ENCODE results near the gene CACNA1D. TPM values are rescaled to one million over a fixed set of nuclear protein-coding genes. Genes with fewer than 3 reads are reported as not detected.
"Not testable (repeated sequence)": the region's sequence is repeated elsewhere in the genome, so short reads cannot be mapped to it uniquely, and the experiment has no call there.

CACNA1D gene
- under 1 TPM in 1 of 2 donors, not detected in 1; 0.57 TPM for total RNA-seq
- 0.30 to 0.93 reads per million in 2 donors for total RNA-seq

- H3K4me1 Mint-ChIP-seq = peaks cover 12% of the 10 kb centered on the region
- no peaks in the 10 kb centered on the region for H3K9me3 ChIP-seq (ENCODE audit: control insufficient read depth, low read length, poor library complexity, severe bottlenecking)
- H3K36me3 Mint-ChIP-seq (ENCODE audit: low read depth) = peaks cover 12% of the 10 kb centered on the region
- no peak for ATAC-seq
- DNase-seq = no peak
- H3K27me3 Mint-ChIP-seq = peaks cover 76% of the 10 kb centered on the region
- peak within 1 kb of the TSS; percentile 77 for H3K4me3 Mint-ChIP-seq
- H3K27ac Mint-ChIP-seq = no peak within 1 kb of the TSS
These were observed at the start of gene CACNA1D for GRCh38 chr3:53493963-53494791. Gene CACNA1D (plus strand): TSS chr3:53494611. CDS start chr3:53495167, 556 bp downstream.

DNA sequence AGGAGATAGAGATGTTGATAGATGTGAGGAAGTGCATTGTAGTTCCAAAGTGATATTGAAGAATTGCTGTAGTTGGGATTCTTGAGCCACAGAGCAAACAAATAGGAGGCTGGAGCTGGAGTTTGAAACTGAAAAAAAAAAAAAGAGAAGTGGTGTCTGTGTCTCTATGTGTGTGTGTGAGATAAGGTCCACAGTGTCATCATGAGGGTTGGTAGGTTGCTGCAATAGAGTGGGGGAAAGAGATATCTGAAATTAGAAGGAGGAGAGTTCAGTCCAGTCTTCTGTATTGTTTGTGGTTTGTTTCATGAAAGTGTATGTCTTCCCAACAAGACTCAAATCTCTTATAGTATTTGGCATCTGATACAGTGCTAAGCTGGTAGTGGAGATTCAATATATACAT is 37.3 kb upstream of the CACNA1D start:
- Mint-ChIP-seq H3K27ac (no peak overlapping the region), H3K4me3 (no peak overlapping the region), H3K27me3 (peaks cover 19% of the 10 kb centered on the region), H3K4me1 (no peaks in the 10 kb centered on the region), H3K36me3 (ENCODE audit: low read depth) (peaks cover 2% of the 10 kb centered on the region)
- DNase-seq (no peak), ATAC-seq (no peak)
- H3K9me3 ChIP-seq (ENCODE audit: control insufficient read depth, low read length, poor library complexity, severe bottlenecking) = no peaks in the 10 kb centered on the region

DNA sequence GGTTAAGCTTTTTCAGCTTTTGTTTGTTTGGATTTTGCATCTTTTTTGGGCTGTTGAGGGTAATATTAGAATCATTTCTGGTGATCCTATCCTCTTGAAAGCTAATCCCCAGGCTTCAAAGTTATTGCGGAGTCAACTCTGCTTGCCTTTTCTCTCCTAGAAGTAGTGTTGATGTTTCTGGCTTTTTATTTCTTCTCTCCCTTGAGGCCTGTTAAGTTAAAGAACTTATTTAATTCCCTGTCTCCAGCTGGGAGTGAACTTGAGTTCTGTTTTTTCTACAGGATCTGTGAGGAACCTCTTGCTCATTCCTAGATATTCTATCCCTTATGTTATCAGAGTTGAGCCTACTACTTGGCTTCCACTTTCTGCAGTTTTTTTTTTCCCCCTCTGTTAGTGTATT is 34.1 kb upstream of the CACNA1D start:
- ATAC-seq (no peak), DNase-seq (no peak)
- H3K4me1 Mint-ChIP-seq = no peaks in the 10 kb centered on the region
- H3K4me3 Mint-ChIP-seq = no peak overlapping the region
- peaks cover 19% of the 10 kb centered on the region for H3K27me3 Mint-ChIP-seq
- peaks cover 2% of the 10 kb centered on the region for H3K36me3 Mint-ChIP-seq (ENCODE audit: low read depth)
- no peak overlapping the region for H3K27ac Mint-ChIP-seq
- no peaks in the 10 kb centered on the region for H3K9me3 ChIP-seq (ENCODE audit: control insufficient read depth, low read length, poor library complexity, severe bottlenecking)

DNA sequence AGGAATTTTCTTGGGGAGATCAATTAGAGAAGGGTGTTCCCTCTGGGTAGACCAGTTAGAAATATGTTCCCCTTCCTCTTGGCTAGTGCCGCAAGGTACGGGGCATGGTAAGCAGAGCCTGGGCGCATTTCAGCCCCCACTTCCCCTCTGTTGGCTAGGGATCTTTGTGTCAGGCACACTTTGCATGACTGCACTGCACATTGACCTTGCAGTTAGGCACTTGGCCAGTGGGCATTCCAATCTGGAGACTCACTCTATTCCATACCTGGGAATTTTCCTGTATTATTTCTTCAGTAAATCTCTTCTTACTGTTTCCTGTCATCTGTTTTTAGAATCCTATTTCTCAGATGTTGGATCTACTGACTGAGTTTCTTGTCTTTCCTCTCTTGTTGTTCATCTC is 30.0 kb upstream of the CACNA1D start:
- no peaks in the 10 kb centered on the region for H3K4me1 Mint-ChIP-seq
- DNase-seq (no peak), ATAC-seq (no peak)
- no peaks in the 10 kb centered on the region for H3K9me3 ChIP-seq (ENCODE audit: control insufficient read depth, low read length, poor library complexity, severe bottlenecking)
- H3K4me3 Mint-ChIP-seq = no peak overlapping the region
- H3K27ac Mint-ChIP-seq = no peak overlapping the region
- peaks cover 13% of the 10 kb centered on the region for H3K27me3 Mint-ChIP-seq
- H3K36me3 Mint-ChIP-seq (ENCODE audit: low read depth) = peaks cover 2% of the 10 kb centered on the region

DNA sequence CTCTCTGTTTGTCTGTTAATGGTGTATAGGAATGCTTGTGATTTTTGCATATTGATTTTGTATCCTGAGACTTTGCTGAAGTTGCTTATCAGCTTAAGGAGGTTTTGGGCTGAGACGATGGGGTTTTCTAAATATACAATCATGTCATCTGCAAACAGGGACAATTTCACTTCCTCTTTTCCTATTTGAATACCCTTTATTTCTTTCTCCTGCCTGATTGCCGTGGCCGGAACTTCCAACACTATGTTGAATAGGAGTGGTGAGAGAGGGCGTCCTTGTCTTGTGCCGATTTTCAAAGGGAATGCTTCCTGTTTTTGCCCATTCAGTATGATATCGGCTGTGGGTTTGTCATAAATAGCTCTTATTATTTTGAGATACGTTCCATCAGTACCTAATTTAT is 24.7 kb upstream of the CACNA1D start:
- not testable (repeated sequence) for ATAC-seq; H3K36me3 Mint-ChIP-seq (ENCODE audit: low read depth); H3K4me1 Mint-ChIP-seq; H3K27ac Mint-ChIP-seq; DNase-seq; H3K9me3 ChIP-seq (ENCODE audit: control insufficient read depth, low read length, poor library complexity, severe bottlenecking); H3K27me3 Mint-ChIP-seq; H3K4me3 Mint-ChIP-seq

GRCh38 chr3:53473422-53473821 is 21.0 kb upstream of the CACNA1D start:
- peaks cover 23% of the 10 kb centered on the region for H3K27me3 Mint-ChIP-seq

GRCh38 chr3:53476372-53476771 is 18.0 kb upstream of the CACNA1D start:
- not testable (repeated sequence) for H3K4me3 Mint-ChIP-seq; H3K4me1 Mint-ChIP-seq; H3K27ac Mint-ChIP-seq; DNase-seq; H3K9me3 ChIP-seq (ENCODE audit: control insufficient read depth, low read length, poor library complexity, severe bottlenecking); ATAC-seq; H3K36me3 Mint-ChIP-seq (ENCODE audit: low read depth)
- H3K27me3 Mint-ChIP-seq = peaks cover 47% of the 10 kb centered on the region

More at GRCh38 chr3:53473422-53473821, 21.0 kb upstream of the CACNA1D start:
- H3K4me1 Mint-ChIP-seq = no peaks in the 10 kb centered on the region
- H3K4me3 Mint-ChIP-seq = no peak overlapping the region
- DNase-seq = no peak
- H3K36me3 Mint-ChIP-seq (ENCODE audit: low read depth) = peaks cover 2% of the 10 kb centered on the region
- ATAC-seq = no peak
- no peak overlapping the region for H3K27ac Mint-ChIP-seq
- no peaks in the 10 kb centered on the region for H3K9me3 ChIP-seq (ENCODE audit: control insufficient read depth, low read length, poor library complexity, severe bottlenecking)

DNA sequence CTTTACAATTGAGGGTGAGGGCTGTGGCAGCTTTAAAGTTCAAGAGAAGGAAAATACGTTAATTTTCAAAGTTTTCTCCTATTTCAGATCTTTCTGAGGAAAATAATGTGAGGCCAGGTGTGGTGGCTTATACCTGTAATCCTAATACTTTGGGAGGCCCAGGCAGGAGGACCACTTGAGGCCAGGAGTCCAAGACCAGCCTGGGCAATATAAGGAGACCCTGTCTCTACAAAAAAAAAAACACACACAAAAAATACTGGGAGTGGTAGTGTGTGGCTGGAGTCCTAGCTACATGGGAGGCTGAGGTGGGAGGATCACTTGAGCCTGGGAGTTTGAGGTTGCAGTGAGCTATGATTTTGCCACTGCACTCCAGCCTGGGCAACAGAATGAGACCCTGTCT is 16.7 kb upstream of the CACNA1D start:
- H3K27ac Mint-ChIP-seq; H3K36me3 Mint-ChIP-seq (ENCODE audit: low read depth); ATAC-seq; H3K9me3 ChIP-seq (ENCODE audit: control insufficient read depth, low read length, poor library complexity, severe bottlenecking); H3K4me3 Mint-ChIP-seq; H3K4me1 Mint-ChIP-seq; DNase-seq: not testable (repeated sequence)
- H3K27me3 Mint-ChIP-seq = peaks cover 54% of the 10 kb centered on the region

DNA sequence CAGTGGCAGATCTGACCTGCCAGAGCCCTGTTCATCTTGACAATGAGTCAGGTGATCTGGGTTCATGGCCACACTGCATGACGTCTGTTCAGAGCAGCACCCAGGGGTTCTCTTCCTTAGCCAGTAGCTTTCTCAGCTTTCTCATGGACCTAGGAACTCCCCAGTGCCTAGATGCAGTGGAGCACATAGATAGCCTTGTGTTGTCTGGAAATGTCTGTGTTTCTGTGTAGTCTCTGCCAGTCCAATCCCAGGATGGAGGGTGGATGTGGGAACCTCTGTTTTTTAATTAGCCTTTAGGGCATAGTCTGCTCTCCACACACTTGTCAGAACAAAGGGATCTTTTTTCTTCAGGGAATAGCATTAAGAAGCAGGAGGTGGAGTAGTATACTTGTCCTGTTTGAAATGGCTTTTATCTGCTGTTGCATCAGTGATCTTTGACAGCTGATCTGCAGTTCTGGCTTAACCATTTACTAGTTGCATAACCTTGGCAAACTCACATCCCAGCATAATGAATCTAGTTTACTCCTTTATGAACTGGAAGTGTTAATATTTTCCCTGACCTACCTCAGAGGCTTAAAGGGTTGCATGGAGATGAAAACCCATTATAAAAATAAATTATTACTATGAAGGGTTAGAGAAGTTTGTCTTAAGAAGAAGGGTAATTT is 16.1 kb upstream of the CACNA1D start:
- DNase-seq (no peak), ATAC-seq (no peak)
- Mint-ChIP-seq H3K27me3 (peaks cover 54% of the 10 kb centered on the region), H3K4me3 (no peak overlapping the region), H3K27ac (no peak overlapping the region), H3K36me3 (ENCODE audit: low read depth) (peaks cover 2% of the 10 kb centered on the region), H3K4me1 (no peaks in the 10 kb centered on the region)
- H3K9me3 ChIP-seq (ENCODE audit: control insufficient read depth, low read length, poor library complexity, severe bottlenecking) = no peaks in the 10 kb centered on the region

- H3K4me3 Mint-ChIP-seq = no peak overlapping the region
- H3K36me3 Mint-ChIP-seq (ENCODE audit: low read depth) = peaks cover 2% of the 10 kb centered on the region
- no peaks in the 10 kb centered on the region for H3K4me1 Mint-ChIP-seq
- no peak overlapping the region for H3K27ac Mint-ChIP-seq
- DNase-seq (no peak), ATAC-seq (no peak)
- H3K27me3 Mint-ChIP-seq = peaks cover 61% of the 10 kb centered on the region
- H3K9me3 ChIP-seq (ENCODE audit: control insufficient read depth, low read length, poor library complexity, severe bottlenecking) = no peaks in the 10 kb centered on the region
These were observed 15.3 kb upstream of the CACNA1D start for GRCh38 chr3:53478921-53479664.

DNA sequence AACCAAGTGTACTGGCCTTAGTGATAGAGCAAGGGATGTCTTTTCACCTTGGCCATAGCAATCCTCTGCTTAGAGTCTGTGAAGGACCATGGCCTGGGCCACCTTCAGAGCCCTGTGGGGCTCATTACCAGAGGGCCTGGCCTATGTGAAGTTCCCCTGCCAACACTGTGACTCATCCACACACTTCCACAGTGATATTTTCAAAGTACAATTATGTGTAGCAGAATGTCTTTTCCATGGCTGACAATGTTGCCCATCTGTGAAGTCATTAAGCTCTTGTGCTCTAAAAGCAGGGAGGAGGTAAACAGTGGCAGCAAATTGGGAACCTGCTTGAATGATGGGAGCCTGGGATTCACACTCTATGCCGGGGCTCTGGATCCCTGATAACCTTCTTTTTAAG is 12.2 kb upstream of the CACNA1D start:
- H3K27ac Mint-ChIP-seq = no peak overlapping the region
- ATAC-seq = no peak

GRCh38 chr3:53483821-53484220 is 10.6 kb upstream of the CACNA1D start:
- Mint-ChIP-seq H3K4me1 (peaks cover 2% of the 10 kb centered on the region), H3K27ac (no peak overlapping the region), H3K27me3 (peaks cover 51% of the 10 kb centered on the region), H3K4me3 (no peak overlapping the region), H3K36me3 (ENCODE audit: low read depth) (no peaks in the 10 kb centered on the region)
- no peak for ATAC-seq
- H3K9me3 ChIP-seq (ENCODE audit: control insufficient read depth, low read length, poor library complexity, severe bottlenecking) = no peaks in the 10 kb centered on the region
- DNase-seq = no peak

More for the DNA sequence above, 12.2 kb upstream of the CACNA1D start:
- Mint-ChIP-seq H3K36me3 (ENCODE audit: low read depth) (peaks cover 2% of the 10 kb centered on the region), H3K27me3 (peaks cover 61% of the 10 kb centered on the region), H3K4me3 (no peak overlapping the region), H3K4me1 (peaks cover 2% of the 10 kb centered on the region)
- no peaks in the 10 kb centered on the region for H3K9me3 ChIP-seq (ENCODE audit: control insufficient read depth, low read length, poor library complexity, severe bottlenecking)
- DNase-seq = no peak

- no peak overlapping the region for H3K4me3 Mint-ChIP-seq
- no peaks in the 10 kb centered on the region for H3K9me3 ChIP-seq (ENCODE audit: control insufficient read depth, low read length, poor library complexity, severe bottlenecking)
- no peak for ATAC-seq
- peaks cover 47% of the 10 kb centered on the region for H3K27me3 Mint-ChIP-seq
- no peak for DNase-seq
- peaks cover 2% of the 10 kb centered on the region for H3K4me1 Mint-ChIP-seq
- no peak overlapping the region for H3K27ac Mint-ChIP-seq
- no peaks in the 10 kb centered on the region for H3K36me3 Mint-ChIP-seq (ENCODE audit: low read depth)
These were observed 9.4 kb upstream of the CACNA1D start for GRCh38 chr3:53484984-53485383.
